Small intestine (tissue), 7 donors: ENCODE results near the gene LRRC15. TPM values are rescaled to one million over a fixed set of nuclear protein-coding genes. Genes with fewer than 3 reads are reported as not detected.

Experiments
- DNase-seq, 2 donors: peaks; one replicate each; pipeline versions ENCODE4 v3.0.0 to v3.0.0-alpha.2; 2013
- FAIRE-seq: peaks from 2 replicates; lab custom pipeline; 2012; peaks lifted over from hg19 to GRCh38; lab: Jason Lieb, UNC
- H3K27ac ChIP-seq, 3 donors: one replicate each; pipeline ENCODE4 v1.5.1; 2013; ENCODE audit warnings: low read length in 2 of 3, mild to moderate bottlenecking in 2 of 3, control low read depth in 1 of 3, inconsistent platforms in 1 of 3, low read depth in 1 of 3, moderate library complexity in 1 of 3
- H3K27me3 ChIP-seq, 3 donors: one replicate each; pipeline ENCODE4 v1.6.1; 2013; ENCODE audit warnings: low read length in 3 of 3, inconsistent platforms in 1 of 3; ENCODE audit not compliant: control insufficient read depth in 3 of 3, insufficient read depth in 3 of 3
- H3K36me3 ChIP-seq, 3 donors: one replicate each; pipeline ENCODE4 v1.6.1; 2013; ENCODE audit warnings: low read length in 3 of 3, inconsistent platforms in 1 of 3, low read depth in 1 of 3, mild to moderate bottlenecking in 1 of 3, moderate library complexity in 1 of 3; ENCODE audit not compliant: control insufficient read depth in 3 of 3, insufficient read depth in 2 of 3
- H3K4me1 ChIP-seq, 3 donors: one replicate each; pipeline ENCODE4 v1.6.1; 2013; ENCODE audit warnings: low read length in 2 of 3, inconsistent platforms in 1 of 3, low read depth in 1 of 3, mild to moderate bottlenecking in 1 of 3, moderate library complexity in 1 of 3; ENCODE audit not compliant: control insufficient read depth in 3 of 3, insufficient read depth in 2 of 3
- H3K4me3 ChIP-seq, 3 donors: one replicate each; pipeline ENCODE4 v1.5.1; 2013; ENCODE audit warnings: low read length in 3 of 3, control low read depth in 1 of 3, inconsistent platforms in 1 of 3, low read depth in 1 of 3, mild to moderate bottlenecking in 1 of 3, moderate library complexity in 1 of 3
- H3K9me3 ChIP-seq, 2 donors: one replicate each; pipeline ENCODE4 v1.6.1; 2013; ENCODE audit warnings: low read depth in 1 of 2, low read length in 1 of 2; ENCODE audit not compliant: control insufficient read depth in 2 of 2, insufficient read depth in 1 of 2
- whole genome bisulfite sequencing, 3 donors: extraction: QIAGEN DNeasy Blood & Tissue Kit; methylation state at CpG; one replicate each; pipeline ENCODE4 v1.1.7; 2013; 5-methylcytosine and 5-hydroxymethylcytosine counted together
- polyA plus RNA-seq, 4 donors: library from polyadenylated mRNA; stranded (reverse) in 3 of 4; unstranded in 1 of 4; fragments of 200-250 nt in 3 of 4; fragments of 120-200 nt in 1 of 4; gene quantifications; one replicate each; pipeline versions ENCODE4 v1.2.1 to v1.2.3, GENCODE V29; 2013
- donor health status: healthy with polysubstance abuse.
- donor health status: control.
- donor health status: control.
- donor health status: Bipolar disorder and iron deficiency.
- donor health status: healthy.

Gene LRRC15
- polyA plus RNA-seq, 4 donors: 0.01 TPM; not detected in 2

- Histone ChIP-seq H3K27me3 (no peaks in the 10 kb centered on the region), H3K36me3 (peaks cover 0 to 3% (median 0%) of the 10 kb centered on the region in 3 donors), H3K4me3 (no peak overlapping the region), H3K27ac (no peak overlapping the region), H3K9me3 (no peaks in the 10 kb centered on the region), H3K4me1 (peaks cover 0 to 3% (median 0%) of the 10 kb centered on the region in 3 donors)
- FAIRE-seq (no peak), DNase-seq (peak in 1 of 2 donors; percentile 25)
- 44 to 80% (median 54%) methylated on average over 2 of the region's 2 CpGs for WGBS, 3 donors
These were observed 26.0 kb downstream of the LRRC15 start for GRCh38 chr3:194343561-194343893.

- WGBS, 3 donors: 82 to 90% (median 84%) methylated on average over 9 of the region's 9 CpGs
- Histone ChIP-seq H3K4me3 (no peak overlapping the region), H3K36me3 (peaks cover 0 to 3% (median 0%) of the 10 kb centered on the region in 3 donors), H3K27ac (no peak overlapping the region), H3K9me3 (no peaks in the 10 kb centered on the region), H3K4me1 (peaks cover 0 to 3% (median 0%) of the 10 kb centered on the region in 3 donors), H3K27me3 (no peaks in the 10 kb centered on the region)
- DNase-seq: no peak
- FAIRE-seq: no peak
These were observed 26.5 kb downstream of the LRRC15 start for GRCh38 chr3:194342861-194343560.

- Histone ChIP-seq H3K9me3 (no peaks in the 10 kb centered on the region), H3K4me1 (peaks cover 0 to 3% (median 0%) of the 10 kb centered on the region in 3 donors), H3K4me3 (no peak overlapping the region), H3K27me3 (no peaks in the 10 kb centered on the region), H3K36me3 (peaks cover 0 to 3% (median 0%) of the 10 kb centered on the region in 3 donors), H3K27ac (no peak overlapping the region)
- DNase-seq: no peak
- 90 to 97% (median 92%) methylated on average over 24 of the region's 24 CpGs for WGBS, 3 donors
- FAIRE-seq: no peak
These were observed 28.7 kb downstream of the LRRC15 start for GRCh38 chr3:194340757-194341400.

- FAIRE-seq: no peak
- peaks cover 0 to 3% (median 0%) of the 10 kb centered on the region in 3 donors for H3K4me1 ChIP-seq
- WGBS, 3 donors: 17 to 46% (median 20%) methylated on average over 5 of the region's 5 CpGs
- no peaks in the 10 kb centered on the region for H3K9me3 ChIP-seq
- DNase-seq: peak in 1 of 2 donors; percentile 50
- peaks cover 0 to 3% (median 0%) of the 10 kb centered on the region in 3 donors for H3K36me3 ChIP-seq
- H3K4me3 ChIP-seq: no peak overlapping the region
- no peak overlapping the region for H3K27ac ChIP-seq
- no peaks in the 10 kb centered on the region for H3K27me3 ChIP-seq
These were observed 29.7 kb downstream of the LRRC15 start for GRCh38 chr3:194339840-194340239.

GRCh38 chr3:194339356-194339755, 30.2 kb downstream of the LRRC15 start:
- WGBS, 3 donors: 78 to 88% (median 81%) methylated on average over 9 of the region's 9 CpGs
- Histone ChIP-seq H3K9me3 (no peaks in the 10 kb centered on the region), H3K4me1 (peaks cover 0 to 3% (median 0%) of the 10 kb centered on the region in 3 donors), H3K27me3 (no peaks in the 10 kb centered on the region), H3K27ac (no peak overlapping the region), H3K36me3 (peaks cover 0 to 3% (median 0%) of the 10 kb centered on the region in 3 donors), H3K4me3 (no peak overlapping the region)
- FAIRE-seq (no peak), DNase-seq (no peak)

GRCh38 chr3:194337965-194338753, 31.4 kb downstream of the LRRC15 start:
- Histone ChIP-seq H3K4me1 (peaks cover 0 to 5% (median 0%) of the 10 kb centered on the region in 3 donors), H3K36me3 (peaks cover 0 to 3% (median 0%) of the 10 kb centered on the region in 3 donors), H3K4me3 (no peak overlapping the region), H3K9me3 (no peaks in the 10 kb centered on the region), H3K27ac (no peak overlapping the region), H3K27me3 (peaks cover 0 to 3% (median 0%) of the 10 kb centered on the region in 3 donors)
- FAIRE-seq: no peak
- WGBS, 3 donors: 83 to 87% (median 86%) methylated on average over 13 of the region's 13 CpGs
- DNase-seq: no peak

GRCh38 chr3:194336601-194337355, 32.8 kb downstream of the LRRC15 start:
- 82 to 84% (median 84%) methylated on average over 17 of the region's 17 CpGs for WGBS, 3 donors
- DNase-seq (no peak), FAIRE-seq (no peak)
- H3K27me3 ChIP-seq: peaks cover 0 to 8% (median 4%) of the 10 kb centered on the region in 3 donors
- no peak overlapping the region for H3K27ac ChIP-seq
- no peak overlapping the region for H3K4me3 ChIP-seq
- peaks cover 0 to 14% (median 0%) of the 10 kb centered on the region in 3 donors for H3K4me1 ChIP-seq
- H3K36me3 ChIP-seq: peaks cover 0 to 3% (median 0%) of the 10 kb centered on the region in 3 donors
- no peaks in the 10 kb centered on the region for H3K9me3 ChIP-seq

GRCh38 chr3:194333981-194334320, 35.6 kb downstream of the LRRC15 start:
- Histone ChIP-seq H3K4me1 (peaks cover 0 to 12% (median 0%) of the 10 kb centered on the region in 3 donors), H3K36me3 (no peaks in the 10 kb centered on the region), H3K27ac (no peak overlapping the region), H3K9me3 (no peaks in the 10 kb centered on the region), H3K4me3 (no peak overlapping the region), H3K27me3 (peaks cover 0 to 8% (median 4%) of the 10 kb centered on the region in 3 donors)
- DNase-seq (no peak), FAIRE-seq (no peak)
- WGBS, 3 donors: 26 to 33% (median 31%) methylated on average over 15 of the region's 15 CpGs
